Chondrocyte (in vitro differentiated cells): ENCODE measurements around the gene MYDGF. TPM values are rescaled to one million over a fixed set of nuclear protein-coding genes. Genes with fewer than 3 reads are reported as not detected.

Experiments used
- DNase-seq: peaks from one replicate; pipeline ENCODE4 v3.0.0; 2021; ENCODE audit warnings: mixed read lengths, low spot score
- H3K27ac Mint-ChIP-seq: one replicate; pipeline ENCODE4 v1.8.0; 2021; ENCODE audit warnings: mild to moderate bottlenecking, moderate library complexity, mixed read lengths; ENCODE audit not compliant: unreplicated experiment
- H3K27me3 Mint-ChIP-seq: 2 replicates; pipeline ENCODE4 v1.8.0; 2021; ENCODE audit warnings: low read depth, mixed read lengths
- H3K36me3 Mint-ChIP-seq: 2 replicates; pipeline ENCODE4 v1.8.0; 2021; ENCODE audit warnings: low read depth, mixed read lengths
- H3K4me1 Mint-ChIP-seq: 2 replicates; pipeline ENCODE4 v1.8.0; 2021; ENCODE audit warnings: low read depth, mild to moderate bottlenecking, mixed read lengths
- H3K4me3 Mint-ChIP-seq: one replicate; pipeline ENCODE4 v1.8.0; 2021; ENCODE audit warnings: mild to moderate bottlenecking, moderate library complexity, mixed read lengths; ENCODE audit not compliant: unreplicated experiment
- H3K9me3 Mint-ChIP-seq: 2 replicates; pipeline ENCODE4 v1.8.0; 2021; ENCODE audit warnings: low read depth, mixed read lengths
- CTCF ChIP-seq: fragments of 200-600 bp; sonication (generic); IDR thresholded peaks from 2 replicates; pipeline ENCODE4 v1.5.0; 2021; ENCODE audit warnings: antibody characterized with exemption, mild to moderate bottlenecking, moderate library complexity
- total RNA-seq: library from RNA; stranded (reverse); gene quantifications from 3 replicates; pipeline ENCODE4 v1.2.1, GENCODE V29; 2021

Gene MYDGF
- total RNA-seq, 1 donor from 2014 or later, result 124 TPM

GRCh38 chr19:4689403-4689802 is 19.3 kb upstream of the MYDGF start:
- Mint-ChIP-seq H3K36me3 (peaks cover 21% of the 10 kb centered on the region), H3K4me3 (no peak overlapping the region), H3K4me1 (peaks cover 6% of the 10 kb centered on the region), H3K27me3 (no peaks in the 10 kb centered on the region), H3K9me3 (no peaks in the 10 kb centered on the region), H3K27ac (no peak overlapping the region)
- TF ChIP-seq CTCF, result no peak
- DNase-seq, result no peak

- H3K4me1 Mint-ChIP-seq, result no peaks in the 10 kb centered on the region
- TF ChIP-seq CTCF, result no peak
- H3K27ac Mint-ChIP-seq, result no peak overlapping the region
These were observed 18.4 kb upstream of the MYDGF start for GRCh38 chr19:4688587-4688986.

GRCh38 chr19:4687396-4687795 is 17.3 kb upstream of the MYDGF start:
- Mint-ChIP-seq H3K4me3 (no peak overlapping the region), H3K27ac (no peak overlapping the region), H3K27me3 (no peaks in the 10 kb centered on the region), H3K36me3 (peaks cover 9% of the 10 kb centered on the region), H3K4me1 (no peaks in the 10 kb centered on the region), H3K9me3 (no peaks in the 10 kb centered on the region)
- TF ChIP-seq CTCF, result no peak
- no peak for DNase-seq

More at GRCh38 chr19:4688587-4688986, 18.4 kb upstream of the MYDGF start:
- Mint-ChIP-seq H3K9me3 (no peaks in the 10 kb centered on the region), H3K27me3 (no peaks in the 10 kb centered on the region), H3K4me3 (no peak overlapping the region), H3K36me3 (peaks cover 16% of the 10 kb centered on the region)
- no peak for DNase-seq

- H3K4me1 Mint-ChIP-seq, result no peaks in the 10 kb centered on the region
- H3K4me3 Mint-ChIP-seq, result no peak overlapping the region
- no peak overlapping the region for H3K27ac Mint-ChIP-seq
- H3K36me3 Mint-ChIP-seq, result peaks cover 6% of the 10 kb centered on the region
- H3K27me3 Mint-ChIP-seq, result no peaks in the 10 kb centered on the region
- H3K9me3 Mint-ChIP-seq, result no peaks in the 10 kb centered on the region
- no peak for TF ChIP-seq CTCF
- no peak for DNase-seq
These were observed 16.6 kb upstream of the MYDGF start for GRCh38 chr19:4686700-4687099.

GRCh38 chr19:4684312-4685095 is 14.4 kb upstream of the MYDGF start:
- no peak for DNase-seq
- no peak for TF ChIP-seq CTCF
- Mint-ChIP-seq H3K4me3 (no peak overlapping the region), H3K4me1 (no peaks in the 10 kb centered on the region), H3K9me3 (no peaks in the 10 kb centered on the region), H3K27ac (no peak overlapping the region), H3K36me3 (peaks cover 3% of the 10 kb centered on the region), H3K27me3 (no peaks in the 10 kb centered on the region)
